Gastroesophageal sphincter (tissue), 3 donors: ENCODE measurements around the gene SUGCT.

Experiments
- CTCF ChIP-seq, 4 experiments: fragments of 200-600 bp in 2 of 4; fragments of 450-650 bp in 2 of 4; sonication (generic) in 1 of 4; IDR thresholded peaks; one replicate each; pipeline ENCODE4 v1.5.1; 2017 to 2019; ENCODE audit warnings: antibody characterized with exemption in 4 of 4, mild to moderate bottlenecking in 2 of 4, moderate library complexity in 2 of 4
- EP300 ChIP-seq: sonication (generic); formaldehyde crosslinking; IDR thresholded peaks from one replicate; pipeline ENCODE4 v1.6.1; 2017; ENCODE audit warnings: antibody characterized with exemption, mild to moderate bottlenecking
- POLR2A ChIP-seq, 2 donors: fragments of 450-650 bp; IDR thresholded peaks; one replicate each; pipeline ENCODE4 v1.6.1; 2017; ENCODE audit warnings: antibody characterized with exemption in 2 of 2, mild to moderate bottlenecking in 2 of 2, moderate library complexity in 1 of 2

GRCh38 chr7:40784176-40784575 is 649.4 kb downstream of the SUGCT start:
- no peak for TF ChIP-seq CTCF (IDR thresholded peaks at IDR 0.05)
- TF ChIP-seq POLR2A (IDR thresholded peaks at IDR 0.05): no peak
- TF ChIP-seq EP300: no peak
